Cardiac fibroblast (primary cell): ENCODE results near the gene SEPTIN5.

ENCODE experiments used
- DNase-seq, 2 donors: peaks; one replicate each; pipeline versions ENCODE4 v3.0.0 to v3.0.0-alpha.2; 2010; ENCODE audit warnings: low read depth in 2 of 2
- H3K4me3 ChIP-seq, 2 donors: replicated peaks in 1 of 2; 1 replicate in 1 of 2; 2 replicates in 1 of 2; pipeline ENCODE4 v1.5.1; 2011; ENCODE audit warnings: low read depth in 2 of 2, low read length in 2 of 2, mild to moderate bottlenecking in 2 of 2, moderate library complexity in 1 of 2
- TF ChIP-seq, protein P1 (sequence below): IDR thresholded peaks from one replicate; pipeline ENCODE4 v1.5.1; 2011; ENCODE audit warnings: low read depth, mild to moderate bottlenecking, low read length, inconsistent platforms

Gene SEPTIN5

DNA sequence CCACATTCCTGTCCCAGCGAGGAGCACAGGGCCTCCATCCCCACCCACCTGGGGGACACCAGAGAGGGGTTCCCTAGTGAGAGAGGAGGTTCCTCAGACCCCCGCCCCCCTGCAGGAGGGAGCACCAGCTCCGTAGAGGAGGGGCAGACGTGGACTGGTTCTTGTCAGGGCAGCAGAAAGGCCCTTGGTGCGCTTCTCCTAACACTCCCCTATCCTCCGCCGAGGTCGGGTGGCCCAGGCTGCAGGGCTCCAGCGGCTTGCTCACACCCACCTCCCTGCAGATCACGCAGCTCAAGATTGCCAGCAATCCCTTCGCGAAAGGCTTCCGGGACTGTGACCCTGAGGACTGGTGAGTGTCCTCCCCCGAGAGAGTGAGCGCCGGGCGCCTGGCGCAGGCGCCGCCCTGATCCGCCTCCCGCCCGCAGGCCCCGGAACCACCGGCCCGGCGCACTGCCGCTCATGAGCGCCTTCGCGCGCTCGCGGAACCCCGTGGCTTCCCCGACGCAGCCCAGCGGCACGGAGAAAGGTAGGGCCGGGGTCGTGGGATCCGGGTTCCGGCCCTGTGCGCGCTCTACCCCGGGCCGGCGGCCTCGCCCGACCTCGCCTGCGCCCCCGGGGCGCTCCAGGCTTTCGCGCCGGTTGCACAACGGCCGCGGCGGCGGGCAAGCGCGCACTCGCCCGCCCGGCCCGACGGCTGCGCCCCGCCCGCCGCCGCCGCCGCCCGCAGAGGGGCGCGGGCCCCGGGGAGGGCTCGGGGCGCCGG, 51.4 kb downstream of the SEPTIN5 start:
- peak overlapping the region in 1 of 2 donors; percentile 18 for H3K4me3 ChIP-seq
- TF ChIP-seq, protein P1, sequence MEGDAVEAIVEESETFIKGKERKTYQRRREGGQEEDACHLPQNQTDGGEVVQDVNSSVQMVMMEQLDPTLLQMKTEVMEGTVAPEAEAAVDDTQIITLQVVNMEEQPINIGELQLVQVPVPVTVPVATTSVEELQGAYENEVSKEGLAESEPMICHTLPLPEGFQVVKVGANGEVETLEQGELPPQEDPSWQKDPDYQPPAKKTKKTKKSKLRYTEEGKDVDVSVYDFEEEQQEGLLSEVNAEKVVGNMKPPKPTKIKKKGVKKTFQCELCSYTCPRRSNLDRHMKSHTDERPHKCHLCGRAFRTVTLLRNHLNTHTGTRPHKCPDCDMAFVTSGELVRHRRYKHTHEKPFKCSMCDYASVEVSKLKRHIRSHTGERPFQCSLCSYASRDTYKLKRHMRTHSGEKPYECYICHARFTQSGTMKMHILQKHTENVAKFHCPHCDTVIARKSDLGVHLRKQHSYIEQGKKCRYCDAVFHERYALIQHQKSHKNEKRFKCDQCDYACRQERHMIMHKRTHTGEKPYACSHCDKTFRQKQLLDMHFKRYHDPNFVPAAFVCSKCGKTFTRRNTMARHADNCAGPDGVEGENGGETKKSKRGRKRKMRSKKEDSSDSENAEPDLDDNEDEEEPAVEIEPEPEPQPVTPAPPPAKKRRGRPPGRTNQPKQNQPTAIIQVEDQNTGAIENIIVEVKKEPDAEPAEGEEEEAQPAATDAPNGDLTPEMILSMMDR = no peak
- DNase-seq = peak in 1 of 2 donors; percentile 40

- peak overlapping the region in 1 of 2 donors; percentile 18 for H3K4me3 ChIP-seq
- DNase-seq = no peak
- TF ChIP-seq, protein P1 = no peak
Measured at GRCh38 chr22:19766240-19766510, 51.9 kb downstream of the SEPTIN5 start.

DNA sequence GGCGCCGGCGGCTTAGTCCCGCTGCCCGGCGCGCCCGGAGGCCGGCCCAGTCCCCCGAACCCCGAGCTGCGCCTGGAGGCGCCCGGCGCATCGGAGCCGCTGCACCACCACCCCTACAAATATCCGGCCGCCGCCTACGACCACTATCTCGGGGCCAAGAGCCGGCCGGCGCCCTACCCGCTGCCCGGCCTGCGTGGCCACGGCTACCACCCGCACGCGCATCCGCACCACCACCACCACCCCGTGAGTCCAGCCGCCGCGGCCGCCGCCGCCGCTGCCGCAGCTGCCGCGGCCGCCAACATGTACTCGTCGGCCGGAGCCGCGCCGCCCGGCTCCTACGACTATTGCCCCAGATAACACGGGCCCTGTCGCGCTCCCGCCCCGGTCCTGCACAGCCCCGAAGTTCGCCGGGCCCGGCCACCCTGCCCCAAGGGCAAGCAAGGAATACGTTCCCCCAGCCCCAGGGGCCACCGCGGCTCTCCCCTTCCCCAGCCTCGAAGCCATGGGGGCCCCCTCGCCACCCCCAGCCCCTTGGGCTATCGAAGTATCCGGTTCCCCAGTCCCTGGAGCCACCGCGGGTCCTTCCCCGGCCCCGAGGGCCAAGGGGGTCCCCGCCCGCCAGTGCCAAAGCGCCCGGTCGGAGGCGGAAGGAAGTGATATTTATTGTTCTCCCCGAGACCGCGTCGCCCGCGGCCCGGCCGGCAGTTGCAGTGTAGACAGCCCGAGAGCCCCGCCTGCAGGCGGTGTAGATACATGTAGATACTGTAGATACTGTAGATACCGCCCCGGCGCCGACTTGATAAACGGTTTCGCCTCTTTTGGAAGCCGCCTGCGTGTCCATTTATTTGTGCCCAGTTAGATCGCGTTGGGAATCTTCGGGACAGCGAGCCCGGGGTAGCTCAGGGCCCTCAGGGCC, 52.5 kb downstream of the SEPTIN5 start:
- peak in 1 of 2 donors; percentile 38 for DNase-seq
- H3K4me3 ChIP-seq = peak overlapping the region; percentile 11 to 34
- TF ChIP-seq, protein P1 = peak; percentile 29

DNA sequence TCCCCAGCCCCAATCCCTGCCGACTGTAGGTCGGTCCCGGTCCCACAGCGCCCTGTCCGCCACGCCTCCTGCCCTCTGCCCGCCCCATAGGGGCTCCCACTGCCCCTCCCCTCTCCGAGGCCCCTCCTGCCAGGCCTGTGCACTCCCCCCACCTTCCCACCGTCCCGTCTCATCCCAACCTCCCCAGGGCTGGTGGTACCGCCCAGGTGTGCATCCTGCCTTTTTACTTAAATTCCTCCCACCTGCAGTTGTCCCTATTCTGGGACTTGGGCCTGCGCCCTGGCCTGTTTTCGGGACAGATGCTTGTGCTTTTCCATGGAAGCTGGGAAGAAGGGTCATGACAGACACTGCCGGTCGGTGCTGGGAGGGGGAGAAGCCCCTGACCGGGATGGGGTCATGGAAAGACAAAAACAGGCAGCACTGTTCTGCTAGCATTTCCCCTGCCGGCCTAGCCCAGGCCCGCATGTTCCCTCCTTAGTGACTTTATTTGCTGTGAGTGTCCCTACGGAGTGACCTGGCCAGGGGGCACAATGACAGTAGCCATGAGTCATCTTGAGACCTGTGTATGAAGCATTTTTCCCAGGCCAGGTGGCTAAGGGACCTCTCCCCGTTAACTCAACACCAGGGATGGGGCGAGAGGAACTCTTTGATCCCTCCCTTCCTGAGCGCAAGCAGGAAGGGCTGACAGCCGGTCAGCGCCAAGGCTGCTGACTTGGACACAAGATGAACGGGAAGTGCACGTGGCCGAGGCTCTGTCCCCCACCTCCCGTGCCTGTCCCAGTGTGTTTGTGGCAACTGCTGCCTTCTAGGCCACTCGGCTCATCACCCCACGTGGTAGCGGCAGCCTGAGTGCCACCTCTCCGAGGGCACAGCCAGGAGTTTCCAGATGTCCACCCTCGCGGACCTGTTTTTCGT, 53.4 kb downstream of the SEPTIN5 start:
- TF ChIP-seq, protein P1 = no peak
- no peak for DNase-seq
- peak overlapping the region in 1 of 2 donors; percentile 34 for H3K4me3 ChIP-seq

- H3K4me3 ChIP-seq = no peak overlapping the region
- TF ChIP-seq, protein P1 = no peak
- no peak for DNase-seq
Measured at GRCh38 chr22:19769393-19769715, 55.1 kb downstream of the SEPTIN5 start.
